Femur (tissue), 1 donor: ENCODE data around the gene GSN.

Source experiments
- DNase-seq: peaks from one replicate; pipeline ENCODE4 v3.0.0-alpha.2; 2017

Gene GSN

GRCh38 chr9:121305269-121305994, 37.5 kb downstream of the GSN start:
- DNase-seq, result no peak

GRCh38 chr9:121307976-121308375, 40.0 kb downstream of the GSN start:
- DNase-seq, result no peak

GRCh38 chr9:121308765-121309164, 40.8 kb downstream of the GSN start:
- no peak for DNase-seq

- no peak for DNase-seq
Observed at GRCh38 chr9:121309171-121309570, 41.2 kb downstream of the GSN start.

GRCh38 chr9:121309833-121310425, 42.0 kb downstream of the GSN start:
- DNase-seq, result no peak

GRCh38 chr9:121310571-121310970, 42.6 kb downstream of the GSN start:
- no peak for DNase-seq

- DNase-seq, result no peak
Observed at GRCh38 chr9:121312169-121312568, 44.2 kb downstream of the GSN start.

- no peak for DNase-seq
Observed at GRCh38 chr9:121313458-121314152, 45.6 kb downstream of the GSN start.

- no peak for DNase-seq
Observed at GRCh38 chr9:121316378-121316777, 48.4 kb downstream of the GSN start.

GRCh38 chr9:121316852-121317373, 49.0 kb downstream of the GSN start:
- no peak for DNase-seq

GRCh38 chr9:121317737-121318630, 50.0 kb downstream of the GSN start:
- no peak for DNase-seq

- DNase-seq, result no peak
Observed at GRCh38 chr9:121318631-121319382, 50.8 kb downstream of the GSN start.

- no peak for DNase-seq
Observed at GRCh38 chr9:121319383-121319780, 51.4 kb downstream of the GSN start.

- no peak for DNase-seq
Observed at GRCh38 chr9:121321016-121321503, 53.1 kb downstream of the GSN start.

GRCh38 chr9:121322037-121322736, 54.2 kb downstream of the GSN start:
- DNase-seq, result no peak

GRCh38 chr9:121322737-121323448, 54.9 kb downstream of the GSN start:
- no peak for DNase-seq

GRCh38 chr9:121323449-121324151, 55.6 kb downstream of the GSN start:
- DNase-seq, result no peak

GRCh38 chr9:121324316-121324715, 56.4 kb downstream of the GSN start:
- DNase-seq, result no peak

- DNase-seq, result no peak
Observed at GRCh38 chr9:121324755-121325154, 56.8 kb downstream of the GSN start.

GRCh38 chr9:121325387-121325786, 57.4 kb downstream of the GSN start:
- no peak for DNase-seq
